ENCODE measurements around the gene ATP6V1C2.

DNA sequence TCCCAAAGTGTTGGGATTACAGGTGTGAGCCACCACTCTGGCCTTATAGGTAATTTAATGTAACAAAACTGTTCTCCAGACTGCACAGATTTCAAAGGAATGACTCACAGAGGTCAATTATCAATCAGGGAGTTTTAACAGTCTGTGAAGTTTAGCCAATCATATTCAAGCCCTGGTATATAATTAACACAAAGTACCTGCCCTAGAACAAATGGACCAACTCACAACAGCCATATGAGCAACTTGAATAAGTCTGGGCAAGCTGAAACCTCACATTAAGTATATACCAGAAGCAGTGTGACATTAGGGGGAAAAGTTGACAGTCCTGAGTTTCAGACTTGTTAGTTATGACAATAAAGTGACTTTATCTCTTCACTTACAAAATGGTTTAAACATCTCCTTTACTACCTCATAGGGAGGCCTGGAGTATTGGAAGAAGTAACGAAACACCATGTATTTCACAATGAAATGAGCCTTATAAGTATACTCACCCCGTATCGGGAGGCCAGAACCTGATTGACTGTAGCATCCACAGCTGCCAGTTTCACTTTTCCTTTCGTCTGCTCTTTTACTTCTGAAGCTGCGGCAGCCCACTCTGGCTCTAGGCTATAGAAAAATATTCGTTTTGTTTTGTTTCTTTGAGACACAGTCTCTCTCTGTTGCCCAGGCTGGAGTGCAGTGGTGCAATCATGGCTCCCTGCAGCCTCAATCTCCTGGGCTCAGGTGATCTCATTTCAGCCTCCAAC, 69.0 kb downstream of the ATP6V1C2 start:
- TF ChIP-seq, protein P1, sequence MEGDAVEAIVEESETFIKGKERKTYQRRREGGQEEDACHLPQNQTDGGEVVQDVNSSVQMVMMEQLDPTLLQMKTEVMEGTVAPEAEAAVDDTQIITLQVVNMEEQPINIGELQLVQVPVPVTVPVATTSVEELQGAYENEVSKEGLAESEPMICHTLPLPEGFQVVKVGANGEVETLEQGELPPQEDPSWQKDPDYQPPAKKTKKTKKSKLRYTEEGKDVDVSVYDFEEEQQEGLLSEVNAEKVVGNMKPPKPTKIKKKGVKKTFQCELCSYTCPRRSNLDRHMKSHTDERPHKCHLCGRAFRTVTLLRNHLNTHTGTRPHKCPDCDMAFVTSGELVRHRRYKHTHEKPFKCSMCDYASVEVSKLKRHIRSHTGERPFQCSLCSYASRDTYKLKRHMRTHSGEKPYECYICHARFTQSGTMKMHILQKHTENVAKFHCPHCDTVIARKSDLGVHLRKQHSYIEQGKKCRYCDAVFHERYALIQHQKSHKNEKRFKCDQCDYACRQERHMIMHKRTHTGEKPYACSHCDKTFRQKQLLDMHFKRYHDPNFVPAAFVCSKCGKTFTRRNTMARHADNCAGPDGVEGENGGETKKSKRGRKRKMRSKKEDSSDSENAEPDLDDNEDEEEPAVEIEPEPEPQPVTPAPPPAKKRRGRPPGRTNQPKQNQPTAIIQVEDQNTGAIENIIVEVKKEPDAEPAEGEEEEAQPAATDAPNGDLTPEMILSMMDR (IDR thresholded peaks at IDR 0.05; ENCODE audit: low read length), result no peak
- no peak for TF ChIP-seq EZH2 (IDR thresholded peaks at IDR 0.05; ENCODE audit: borderline replicate concordance, low read length)
